ENCODE results near the gene GNG7. TPM values are rescaled to one million over a fixed set of nuclear protein-coding genes. Genes with fewer than 3 reads are reported as not detected.

The GNG7 gene
- polyA plus RNA-seq, 1 experiment: 0.57 TPM

DNA sequence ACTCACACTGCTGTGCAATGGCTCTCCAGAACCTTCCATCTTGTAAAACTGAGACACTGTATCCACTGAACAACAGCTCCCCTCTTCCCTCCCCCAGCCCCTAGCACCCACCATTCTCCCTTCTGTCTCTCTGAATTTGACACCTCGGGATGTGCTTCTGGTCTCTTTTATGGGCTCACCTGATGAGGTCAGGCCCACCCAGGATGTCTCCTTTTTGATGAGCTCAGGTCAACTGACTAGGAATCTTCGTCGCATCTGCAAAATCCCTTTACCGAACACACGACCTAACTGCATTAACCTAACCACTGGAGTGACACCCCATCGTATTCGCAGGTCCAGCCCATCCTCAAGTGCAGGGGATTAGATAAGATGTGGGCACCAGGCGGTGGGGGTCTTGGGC is 73.9 kb downstream of the GNG7 start:
- Histone ChIP-seq H3K4me3 (ENCODE audit: low read depth, low read length) (no peak overlapping the region), H3K27me3 (ENCODE audit: control insufficient read depth, insufficient read depth, low read length) (no peaks in the 10 kb centered on the region), H3K27ac (ENCODE audit: low read depth, low read length) (no peak overlapping the region), H3K9me3 (ENCODE audit: control insufficient read depth, insufficient read depth, low read length) (peaks cover 21% of the 10 kb centered on the region)
- DNase-seq (ENCODE audit: low read depth, low spot score): no peak
- ChIA-PET POLR2A (interaction anchor here (0.6 to 2.3 kb wide), 2 partner anchors 21 to 152 kb away, joined by 3 to 29 read pairs; partner anchors contain the start of gene GADD45B), CTCF (interaction anchor here (1.7 to 2.4 kb wide), 2 partner anchors 8 to 14 kb away, joined by 4 to 16 read pairs; no protein-coding TSS in a partner anchor)
- TF ChIP-seq, protein P1, sequence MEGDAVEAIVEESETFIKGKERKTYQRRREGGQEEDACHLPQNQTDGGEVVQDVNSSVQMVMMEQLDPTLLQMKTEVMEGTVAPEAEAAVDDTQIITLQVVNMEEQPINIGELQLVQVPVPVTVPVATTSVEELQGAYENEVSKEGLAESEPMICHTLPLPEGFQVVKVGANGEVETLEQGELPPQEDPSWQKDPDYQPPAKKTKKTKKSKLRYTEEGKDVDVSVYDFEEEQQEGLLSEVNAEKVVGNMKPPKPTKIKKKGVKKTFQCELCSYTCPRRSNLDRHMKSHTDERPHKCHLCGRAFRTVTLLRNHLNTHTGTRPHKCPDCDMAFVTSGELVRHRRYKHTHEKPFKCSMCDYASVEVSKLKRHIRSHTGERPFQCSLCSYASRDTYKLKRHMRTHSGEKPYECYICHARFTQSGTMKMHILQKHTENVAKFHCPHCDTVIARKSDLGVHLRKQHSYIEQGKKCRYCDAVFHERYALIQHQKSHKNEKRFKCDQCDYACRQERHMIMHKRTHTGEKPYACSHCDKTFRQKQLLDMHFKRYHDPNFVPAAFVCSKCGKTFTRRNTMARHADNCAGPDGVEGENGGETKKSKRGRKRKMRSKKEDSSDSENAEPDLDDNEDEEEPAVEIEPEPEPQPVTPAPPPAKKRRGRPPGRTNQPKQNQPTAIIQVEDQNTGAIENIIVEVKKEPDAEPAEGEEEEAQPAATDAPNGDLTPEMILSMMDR (IDR thresholded peaks at IDR 0.05; ENCODE audit: low read depth, low read length): no peak

DNA sequence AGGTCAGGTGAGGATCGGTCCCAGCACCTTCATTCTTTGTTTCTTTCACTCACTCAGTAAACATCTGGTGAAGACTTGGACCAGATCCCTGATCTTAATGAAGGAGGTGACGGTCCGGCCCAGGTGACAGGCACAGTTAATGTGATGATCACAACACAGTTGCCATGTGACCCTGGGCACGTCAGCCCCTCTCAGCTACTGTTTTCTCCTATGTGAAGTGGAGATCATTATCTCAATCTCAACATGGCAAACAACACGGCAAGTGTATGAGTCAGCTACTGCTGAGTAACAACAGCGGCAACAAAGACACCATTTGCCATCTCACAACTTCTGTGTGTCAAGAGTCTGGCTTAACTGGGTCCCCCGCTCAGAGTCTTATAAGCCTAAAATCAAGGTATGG is 74.6 kb downstream of the GNG7 start:
- ChIA-PET POLR2A (interaction anchor here (0.6 to 2.3 kb wide), 7 partner anchors 17 to 464 kb away, joined by 3 to 29 read pairs (median 3); partner anchors contain the start of gene GADD45B), CTCF (interaction anchor here (1.7 to 2.4 kb wide), 2 partner anchors 9 to 14 kb away, joined by 4 to 16 read pairs; no protein-coding TSS in a partner anchor)
- H3K9me3 ChIP-seq (ENCODE audit: control insufficient read depth, insufficient read depth, low read length): peaks cover 21% of the 10 kb centered on the region
- H3K4me3 ChIP-seq (ENCODE audit: low read depth, low read length): no peak overlapping the region
- no peaks in the 10 kb centered on the region for H3K27me3 ChIP-seq (ENCODE audit: control insufficient read depth, insufficient read depth, low read length)
- no peak for DNase-seq (ENCODE audit: low read depth, low spot score)
- TF ChIP-seq, protein P1 (IDR thresholded peaks at IDR 0.05; ENCODE audit: low read depth, low read length): no peak
- peak overlapping the region; percentile 93 for H3K27ac ChIP-seq (ENCODE audit: low read depth, low read length)

DNA sequence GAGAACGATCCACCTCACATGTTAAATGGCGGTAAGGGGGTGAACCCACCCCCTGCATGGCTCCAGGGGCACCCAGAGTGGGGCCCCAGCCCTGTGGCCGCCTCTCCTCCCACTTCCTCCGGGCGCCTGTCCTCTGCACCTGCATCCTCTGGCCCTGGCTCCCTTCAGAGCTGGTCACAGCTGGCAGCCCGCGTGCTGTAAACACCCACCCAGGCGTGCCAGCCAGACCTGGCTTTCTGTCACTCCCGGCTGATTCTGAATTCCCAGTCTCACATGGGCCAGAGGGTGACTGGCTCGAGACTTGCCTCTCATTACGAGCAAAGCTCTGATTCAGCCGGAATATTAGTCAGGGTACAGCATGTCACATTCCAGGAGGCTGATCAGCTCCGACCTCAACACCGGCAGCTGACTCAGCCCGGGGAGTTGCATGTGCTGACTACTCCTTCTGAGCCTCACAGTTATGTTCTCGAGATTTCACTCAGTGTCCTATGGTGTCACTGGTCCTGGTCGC is 75.1 kb downstream of the GNG7 start:
- TF ChIP-seq, protein P1 (IDR thresholded peaks at IDR 0.05; ENCODE audit: low read depth, low read length): no peak
- CTCF ChIA-PET: interaction anchor here (1.7 to 2.4 kb wide), 2 partner anchors 10 to 13 kb away, joined by 4 to 16 read pairs; no protein-coding TSS in a partner anchor

DNA sequence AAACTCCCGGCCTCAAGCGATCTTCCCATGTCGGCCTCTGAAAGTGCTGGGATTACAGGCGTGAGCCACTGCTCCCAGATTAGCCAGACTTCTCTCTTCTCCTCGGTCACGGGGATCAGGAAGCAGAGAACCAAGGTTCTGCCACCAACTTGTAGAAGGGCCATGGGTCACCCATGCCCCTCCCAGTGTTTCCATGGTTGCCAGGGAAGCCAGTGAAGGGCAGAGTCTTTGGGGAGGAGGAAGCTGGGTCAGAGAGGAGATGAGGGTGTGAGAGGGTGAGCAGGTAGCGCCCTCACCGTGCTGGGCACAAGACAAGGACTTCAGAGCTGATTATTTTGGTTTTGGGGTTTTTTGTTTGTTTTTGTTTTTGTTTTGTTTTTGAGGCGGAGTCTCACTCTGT is 77.1 kb downstream of the GNG7 start:
- CTCF ChIA-PET: interaction anchor here (1.9 kb wide), 1 partner anchor 9 kb away, joined by 4 read pairs; no protein-coding TSS in a partner anchor
- no peaks in the 10 kb centered on the region for H3K27me3 ChIP-seq (ENCODE audit: control insufficient read depth, insufficient read depth, low read length)
- no peak overlapping the region for H3K4me3 ChIP-seq (ENCODE audit: low read depth, low read length)
- peaks cover 9% of the 10 kb centered on the region for H3K9me3 ChIP-seq (ENCODE audit: control insufficient read depth, insufficient read depth, low read length)
- POLR2A ChIA-PET: no interaction called here
- H3K27ac ChIP-seq (ENCODE audit: low read depth, low read length): no peak overlapping the region
- TF ChIP-seq, protein P1 (IDR thresholded peaks at IDR 0.05; ENCODE audit: low read depth, low read length): no peak
- no peak for DNase-seq (ENCODE audit: low read depth, low spot score)

More for the DNA sequence above, 75.1 kb downstream of the GNG7 start:
- H3K4me3 ChIP-seq (ENCODE audit: low read depth, low read length): no peak overlapping the region
- peak overlapping the region; percentile 93 for H3K27ac ChIP-seq (ENCODE audit: low read depth, low read length)
- peak; percentile 90 for DNase-seq (ENCODE audit: low read depth, low spot score)
- peaks cover 21% of the 10 kb centered on the region for H3K9me3 ChIP-seq (ENCODE audit: control insufficient read depth, insufficient read depth, low read length)
- POLR2A ChIA-PET: interaction anchor here (0.8 to 2.3 kb wide), 6 partner anchors 16 to 463 kb away, joined by 3 to 29 read pairs (median 4); partner anchors contain the start of gene GADD45B
- H3K27me3 ChIP-seq (ENCODE audit: control insufficient read depth, insufficient read depth, low read length): no peaks in the 10 kb centered on the region

DNA sequence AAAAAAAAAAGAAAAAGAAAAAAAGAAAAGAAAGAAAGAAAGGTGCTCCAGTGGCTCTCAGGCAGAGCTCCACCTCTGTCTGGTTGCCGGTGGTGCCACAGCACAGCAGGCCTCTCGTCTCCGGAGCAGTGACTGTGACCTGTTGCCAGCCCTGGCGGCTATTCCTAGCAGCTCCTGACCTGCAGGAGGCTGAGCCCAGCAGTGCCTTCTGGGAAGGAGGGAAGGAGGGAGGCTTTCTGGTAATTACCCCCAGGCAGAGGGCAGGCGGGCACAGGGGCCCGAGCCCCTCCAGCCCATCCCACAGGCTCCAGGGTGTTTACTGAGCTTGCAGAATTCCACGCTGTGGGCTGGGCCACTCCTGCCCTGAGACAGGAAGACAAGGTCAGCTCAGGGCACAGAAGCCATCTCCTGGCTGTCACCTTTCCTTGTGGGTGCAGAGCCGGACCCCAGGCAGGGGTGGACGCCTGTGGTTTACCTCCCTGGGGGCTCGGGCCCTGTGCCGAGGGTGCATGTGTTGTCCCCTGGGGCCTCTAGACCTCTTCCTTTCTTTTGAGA is 77.9 kb downstream of the GNG7 start:
- Histone ChIP-seq H3K27me3 (ENCODE audit: control insufficient read depth, insufficient read depth, low read length) (no peaks in the 10 kb centered on the region), H3K27ac (ENCODE audit: low read depth, low read length) (no peak overlapping the region), H3K9me3 (ENCODE audit: control insufficient read depth, insufficient read depth, low read length) (peaks cover 3% of the 10 kb centered on the region), H3K4me3 (ENCODE audit: low read depth, low read length) (no peak overlapping the region)
- no peak for DNase-seq (ENCODE audit: low read depth, low spot score)
- TF ChIP-seq, protein P1 (IDR thresholded peaks at IDR 0.05; ENCODE audit: low read depth, low read length): no peak
- ChIA-PET POLR2A (interaction anchor here (1.1 kb wide), 1 partner anchor 149 kb away, joined by 8 read pairs; the partner anchor contains the start of gene GADD45B), CTCF (interaction anchor here (0.6 to 1.9 kb wide), 2 partner anchors 9 to 12 kb away, joined by 4 read pairs; no protein-coding TSS in a partner anchor)
